ENCODE results near the gene SERPINC1. TPM values are rescaled to one million over a fixed set of nuclear protein-coding genes. Genes with fewer than 3 reads are reported as not detected.
"Not testable (repeated sequence)": the region's sequence is repeated elsewhere in the genome, so short reads cannot be mapped to it uniquely, and the experiment has no call there.

The SERPINC1 gene
- total RNA-seq, 1 experiment from 2014 or later = not detected

- DNase-seq (ENCODE audit: low spot score) = no peak
Observed at GRCh38 chr1:173863224-173864161, 53.6 kb downstream of the SERPINC1 start.

GRCh38 chr1:173862769-173863223 is 54.3 kb downstream of the SERPINC1 start:
- DNase-seq (ENCODE audit: low spot score) = no peak

GRCh38 chr1:173862146-173862768 is 54.9 kb downstream of the SERPINC1 start:
- DNase-seq (ENCODE audit: low spot score) = not testable (repeated sequence)

- peak; percentile 39 for DNase-seq (ENCODE audit: low spot score)
Observed at GRCh38 chr1:173861731-173862145, 55.4 kb downstream of the SERPINC1 start.

GRCh38 chr1:173860065-173860464 is 57.1 kb downstream of the SERPINC1 start:
- no peak for DNase-seq (ENCODE audit: low spot score)

GRCh38 chr1:173859547-173859946 is 57.6 kb downstream of the SERPINC1 start:
- not testable (repeated sequence) for DNase-seq (ENCODE audit: low spot score)

GRCh38 chr1:173857363-173857917 is 59.7 kb downstream of the SERPINC1 start:
- DNase-seq (ENCODE audit: low spot score) = no peak

GRCh38 chr1:173856903-173857302 is 60.2 kb downstream of the SERPINC1 start:
- no peak for DNase-seq (ENCODE audit: low spot score)

GRCh38 chr1:173856014-173856413 is 61.1 kb downstream of the SERPINC1 start:
- no peak for DNase-seq (ENCODE audit: low spot score)

Small RNAs within 50 kb of the gene (small RNA-seq; reads per million reads assigned to genes)
- gene RNA5SP67 = 3.2 reads per million, percentile 76 among the genes with 10 or more reads in this experiment

Other genes with a start within 250 kb of the SERPINC1 start
- gene ANKRD45, start 247.5 kb downstream of the SERPINC1 start, total RNA-seq (2014; rRNA removed; shearing (Covaris generic)) = 0.47 and 0.58 TPM in 2 replicates
- 6.2 and 11.6 TPM in 2 replicates for gene KLHL20, start 202.3 kb downstream of the SERPINC1 start, total RNA-seq (2014; rRNA removed; shearing (Covaris generic))
- gene DARS2, start 92.7 kb downstream of the SERPINC1 start, total RNA-seq (2014; rRNA removed; shearing (Covaris generic)) = 11.1 and 14.5 TPM in 2 replicates
- gene CENPL, start 92.4 kb downstream of the SERPINC1 start, total RNA-seq (2014; rRNA removed; shearing (Covaris generic)) = 9.9 and 13.0 TPM in 2 replicates
- 283 TPM in 2 replicates for gene GAS5, start 49.3 kb downstream of the SERPINC1 start, total RNA-seq (2014; rRNA removed; shearing (Covaris generic))
- 2.0 and 2.6 TPM in 2 replicates for gene ZBTB37, start 48.9 kb downstream of the SERPINC1 start, total RNA-seq (2014; rRNA removed; shearing (Covaris generic))
- 9.3 and 9.6 TPM in 2 replicates for gene RC3H1, start 105.0 kb upstream of the SERPINC1 start, total RNA-seq (2014; rRNA removed; shearing (Covaris generic))
- 18.4 and 20.2 TPM in 2 replicates for gene RABGAP1L, start 242.2 kb upstream of the SERPINC1 start, total RNA-seq (2014; rRNA removed; shearing (Covaris generic))

Data from HT-29 (cell line).